ENCODE results near the gene CAND2.
A peak's percentile ranks its signal among the peaks of the same experiment; 100 is the strongest.

Gene CAND2

GRCh38 chr3:12796171-12797123 lies at the start of gene CAND2:
TSS of gene CAND2 (plus strand) at chr3:12796680. CDS start at chr3:12796721, 41 bp downstream.
- DNase-seq (ENCODE audit: low read depth): peak; percentile 10

GRCh38 chr3:12748477-12748876 lies 48.0 kb upstream of the CAND2 start:
- DNase-seq (ENCODE audit: low read depth): no peak

GRCh38 chr3:12750223-12750622 lies 46.3 kb upstream of the CAND2 start:
- peak; percentile 67 for DNase-seq (ENCODE audit: low read depth)

DNA sequence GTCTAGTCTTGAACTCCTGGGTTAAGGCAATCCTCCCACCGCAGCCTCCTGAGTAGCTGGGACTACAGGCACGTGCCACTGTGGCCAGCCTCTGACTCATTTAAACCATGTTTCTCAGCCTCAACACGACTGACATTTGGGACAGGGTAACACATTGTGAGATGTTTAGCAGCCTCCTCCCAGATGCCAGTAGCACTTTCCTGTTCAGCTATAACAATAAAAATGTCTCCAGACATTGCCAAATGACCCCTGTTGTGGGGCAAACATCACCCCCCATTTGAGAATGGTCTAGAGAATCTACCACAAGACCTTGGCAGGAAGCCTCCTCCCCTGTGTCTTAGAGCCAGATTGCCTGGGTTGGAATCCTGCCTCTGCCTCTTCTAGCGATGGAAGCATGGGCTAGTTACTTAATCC lies 45.8 kb upstream of the CAND2 start:
- DNase-seq (ENCODE audit: low read depth): peak; percentile 81

DNA sequence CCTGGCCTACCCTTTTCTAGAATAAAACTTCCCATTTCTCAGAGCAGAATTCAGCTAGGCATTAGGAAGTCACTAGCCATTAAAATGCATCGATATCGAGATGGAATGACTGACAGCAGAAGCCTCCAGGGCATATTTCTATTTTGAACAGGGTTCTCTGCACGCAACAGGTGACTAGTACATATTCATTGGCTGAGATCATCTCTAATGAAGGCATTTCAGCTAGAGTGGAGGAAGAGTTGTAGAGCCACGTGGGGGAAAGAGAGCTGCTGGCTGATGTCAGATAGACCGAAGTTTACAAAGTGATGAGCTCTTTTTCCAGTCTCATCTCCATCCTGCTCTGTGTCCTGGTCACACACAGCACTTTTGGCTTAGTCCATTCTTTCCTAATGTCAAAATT lies 44.9 kb upstream of the CAND2 start:
- DNase-seq (ENCODE audit: low read depth): no peak

DNA sequence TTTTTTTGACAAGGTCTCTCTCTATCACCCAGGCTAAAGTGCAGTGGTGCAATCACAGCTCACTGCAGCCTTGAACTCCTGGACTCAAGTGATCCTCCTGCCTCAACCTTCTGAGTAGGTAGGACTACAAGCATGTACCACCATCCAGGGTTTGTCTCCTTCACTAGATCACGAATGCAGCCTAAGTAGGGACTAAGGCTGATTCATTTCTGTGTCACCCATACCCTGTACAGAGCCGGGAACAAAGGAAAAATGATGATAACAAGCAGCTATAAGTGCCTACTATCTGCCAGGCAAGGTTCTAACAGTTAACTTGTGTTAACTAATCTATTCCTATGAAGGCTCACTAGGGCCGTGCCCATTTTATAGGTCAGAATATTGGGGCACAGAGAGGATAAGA lies 44.4 kb upstream of the CAND2 start:
- no peak for DNase-seq (ENCODE audit: low read depth)

DNA sequence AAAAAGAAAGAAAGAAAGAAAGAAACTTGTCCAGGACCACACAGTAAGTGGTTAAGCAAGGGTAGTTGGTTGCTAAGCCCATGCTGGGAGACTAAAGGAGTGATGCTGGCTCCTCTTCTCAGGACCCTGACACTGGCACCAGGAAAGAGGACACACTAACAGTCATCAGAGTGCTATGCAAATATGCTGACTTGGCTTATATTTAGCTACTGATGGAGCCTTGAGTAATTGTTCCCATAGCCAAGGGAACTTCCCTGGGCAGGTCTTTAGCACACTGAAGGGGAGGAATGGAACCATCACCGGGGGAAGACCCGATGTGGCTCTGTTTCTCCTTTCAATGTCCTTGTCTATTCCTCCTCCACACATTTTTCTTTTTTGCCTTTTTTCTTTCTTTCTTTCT lies 43.7 kb upstream of the CAND2 start:
- no peak for DNase-seq (ENCODE audit: low read depth)

- DNase-seq (ENCODE audit: low read depth): no peak
These were observed 43.0 kb upstream of the CAND2 start for GRCh38 chr3:12753275-12754028.

GRCh38 chr3:12754313-12754712 lies 42.2 kb upstream of the CAND2 start:
- DNase-seq (ENCODE audit: low read depth): no peak

- no peak for DNase-seq (ENCODE audit: low read depth)
These were observed 40.7 kb upstream of the CAND2 start for GRCh38 chr3:12755754-12756153.

DNA sequence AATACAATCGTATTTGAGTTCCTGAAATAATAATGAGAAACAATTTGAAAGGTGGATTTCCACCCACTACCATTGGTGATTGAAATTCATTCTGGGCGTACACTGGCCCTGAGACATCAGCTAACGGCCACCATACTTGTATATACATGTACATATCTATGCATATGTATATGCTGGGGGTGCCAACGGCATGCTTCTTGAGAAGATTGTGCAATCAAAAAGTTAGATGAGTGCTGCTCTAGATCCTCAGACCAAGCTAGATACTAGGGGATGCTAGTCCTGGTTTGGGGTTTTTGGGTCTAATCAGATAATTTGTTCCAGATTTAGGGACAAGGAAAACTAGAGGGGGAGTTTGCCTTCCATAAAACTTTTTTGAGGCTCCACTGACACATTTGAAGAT lies 40.3 kb upstream of the CAND2 start:
- no peak for DNase-seq (ENCODE audit: low read depth)

DNA sequence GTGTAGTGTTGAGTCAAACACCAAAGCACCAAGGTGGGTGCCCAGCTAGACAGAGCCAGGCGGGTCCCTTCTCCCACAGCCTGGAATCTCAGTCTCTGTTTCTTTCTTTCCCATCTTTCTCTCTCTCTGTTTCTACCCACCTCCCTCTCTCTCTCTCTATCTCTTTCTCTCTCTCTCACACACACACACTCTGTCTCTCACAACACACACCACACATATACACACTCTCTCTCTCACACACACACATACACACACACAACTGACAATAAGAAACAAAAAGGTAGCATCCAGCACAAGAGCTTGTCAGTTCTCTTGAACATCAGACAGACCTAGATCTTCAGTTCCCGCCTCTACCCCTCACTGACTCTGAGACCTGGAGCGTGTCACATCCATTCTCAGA lies 39.8 kb upstream of the CAND2 start:
- no peak for DNase-seq (ENCODE audit: low read depth)

- peak; percentile 50 for DNase-seq (ENCODE audit: low read depth)
These were observed 38.3 kb upstream of the CAND2 start for GRCh38 chr3:12758025-12758781.

DNA sequence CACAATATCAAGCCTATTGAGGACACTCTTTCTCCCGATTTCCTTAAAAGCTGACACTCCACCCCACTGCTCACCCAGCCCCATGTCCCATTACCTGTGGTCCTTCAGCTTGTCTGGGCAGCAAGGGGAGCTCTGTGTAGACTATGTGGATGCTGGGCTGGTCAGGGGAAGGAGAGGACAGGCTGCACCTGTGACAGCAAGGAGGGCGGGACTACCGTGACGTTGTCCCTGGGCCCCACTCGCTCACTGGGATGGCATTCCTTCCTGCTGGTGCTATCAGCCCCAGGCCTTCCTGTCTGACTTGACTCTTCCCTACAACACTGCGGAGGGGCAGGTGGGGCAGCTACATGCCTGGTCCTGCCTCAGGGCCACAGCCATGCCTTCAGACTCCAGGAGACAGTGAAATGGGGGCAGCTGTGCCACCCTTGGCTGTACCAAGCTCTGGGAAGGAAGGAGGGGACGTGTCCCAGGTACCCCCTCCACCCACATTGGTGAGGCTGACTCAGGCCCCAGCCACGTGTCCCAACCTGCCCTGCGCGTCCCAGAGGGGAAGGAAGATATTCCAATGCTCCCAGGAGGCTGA lies 37.3 kb upstream of the CAND2 start, which contains the start of gene TMEM40:
Gene TMEM40 (minus strand): TSS at position 163 of the 583 bp plus-strand sequence. CDS start 9,427 bp downstream, outside the sequence.
- DNase-seq (ENCODE audit: low read depth): no peak

DNA sequence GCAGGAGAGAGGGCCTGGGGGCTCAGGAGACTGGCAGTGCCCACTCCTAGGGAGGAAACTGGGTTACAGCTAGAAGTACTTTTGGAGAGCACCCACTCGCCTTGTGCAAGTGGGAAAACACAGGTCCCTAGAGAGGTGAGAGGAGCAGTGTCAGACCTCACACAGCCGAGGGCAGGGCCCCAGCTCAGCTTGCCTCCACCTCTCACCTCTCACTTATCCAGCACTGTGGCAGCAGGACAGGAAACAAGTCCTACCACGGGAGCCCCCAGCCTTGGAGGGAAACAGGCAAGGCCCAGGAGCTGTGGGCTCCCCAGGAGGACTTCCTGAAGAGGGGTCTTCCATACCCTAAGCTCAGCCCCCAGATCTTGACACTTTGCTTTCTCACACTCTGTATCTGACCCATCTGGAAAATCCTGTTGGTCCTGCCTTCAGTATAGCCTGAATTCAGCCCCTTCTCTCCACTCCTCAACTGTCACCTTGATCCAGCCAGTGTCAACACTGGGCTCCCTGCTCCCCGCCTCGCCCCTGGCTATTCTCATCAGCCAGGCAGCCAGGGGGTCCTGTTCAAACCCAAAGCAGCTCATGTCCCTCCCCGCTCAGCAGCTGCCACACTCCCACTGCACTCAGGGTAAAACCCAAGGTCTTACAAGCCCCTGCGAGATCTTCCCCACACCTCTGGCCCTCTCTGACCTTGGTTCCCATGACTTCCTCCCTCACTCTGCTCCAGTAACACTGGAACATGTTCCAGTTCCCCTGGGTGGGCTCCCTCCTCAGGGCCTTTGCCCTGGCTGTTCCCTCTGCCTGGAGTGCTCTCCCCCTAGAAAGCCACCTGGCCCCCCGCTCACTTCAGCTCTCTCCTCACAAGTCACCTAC lies 36.6 kb upstream of the CAND2 start:
- DNase-seq (ENCODE audit: low read depth): no peak

GRCh38 chr3:12764171-12764776 lies 32.2 kb upstream of the CAND2 start:
- no peak for DNase-seq (ENCODE audit: low read depth)

DNA sequence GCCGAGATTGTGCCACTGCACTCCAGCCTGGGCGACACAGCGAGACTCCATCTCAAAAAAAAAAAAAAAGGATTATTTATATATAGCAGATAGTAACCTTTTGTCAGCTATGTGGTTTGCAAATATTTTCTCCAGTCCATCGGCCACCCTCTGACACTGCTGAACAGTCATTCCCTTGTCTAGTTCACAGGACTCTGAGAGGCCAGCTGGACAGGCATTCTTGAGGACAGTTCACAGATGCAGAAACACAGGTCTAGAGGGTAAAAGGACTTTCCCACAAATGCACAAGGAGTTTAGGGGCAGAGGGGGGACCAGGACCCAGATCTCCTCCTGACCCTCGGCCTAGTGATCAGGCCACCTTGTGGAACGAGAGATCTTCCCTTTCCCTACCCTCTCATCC lies 29.9 kb upstream of the CAND2 start:
- no peak for DNase-seq (ENCODE audit: low read depth)

GRCh38 chr3:12768579-12769527 lies 27.6 kb upstream of the CAND2 start:
- no peak for DNase-seq (ENCODE audit: low read depth)

GRCh38 chr3:12769761-12770160 lies 26.7 kb upstream of the CAND2 start:
- no peak for DNase-seq (ENCODE audit: low read depth)

All from stromal cell of bone marrow (primary cell).